Calu3 (cell line): ENCODE data around the gene EFNA3. TPM values are rescaled to one million over a fixed set of nuclear protein-coding genes. Genes with fewer than 3 reads are reported as not detected.

Source experiments
- BruUV-seq: library from RNA; stranded (reverse); fragments of 400-500 nt; replicated peaks from 2 replicates; lab custom pipeline; 2021; lab: Mats Ljungman, UMichigan
- CTCF ChIA-PET: fragments of 300-600 bp; sonication (Branson Sonifier 250); formaldehyde crosslinking; loops from one replicate; lab custom pipeline; 2022; ENCODE audit warnings: antibody characterized with exemption; lab: Charles Lee
- DNase-seq: peaks from one replicate; pipeline ENCODE4 v3.0.0; 2022
- H3K27ac Mint-ChIP-seq: one replicate; pipeline ENCODE4 v1.8.0; 2022; ENCODE audit warnings: mixed read lengths; ENCODE audit not compliant: unreplicated experiment
- H3K27me3 Mint-ChIP-seq: one replicate; pipeline ENCODE4 v1.8.0; 2022; ENCODE audit warnings: mixed read lengths; ENCODE audit not compliant: unreplicated experiment
- H3K36me3 Mint-ChIP-seq: one replicate; pipeline ENCODE4 v1.8.0; 2022; ENCODE audit warnings: mild to moderate bottlenecking, moderate library complexity, mixed read lengths; ENCODE audit not compliant: insufficient read depth, unreplicated experiment
- H3K4me1 Mint-ChIP-seq: one replicate; pipeline ENCODE4 v1.8.0; 2022; ENCODE audit warnings: mild to moderate bottlenecking, low read depth, mixed read lengths; ENCODE audit not compliant: unreplicated experiment
- H3K4me3 Mint-ChIP-seq: one replicate; pipeline ENCODE4 v1.8.0; 2022; ENCODE audit warnings: mild to moderate bottlenecking, low read depth, moderate library complexity, mixed read lengths; ENCODE audit not compliant: unreplicated experiment
- H3K9me3 Mint-ChIP-seq: one replicate; pipeline ENCODE4 v1.8.0; 2022; ENCODE audit warnings: low read depth, mixed read lengths; ENCODE audit not compliant: unreplicated experiment
- intact Hi-C: fragments of 100-400 bp; cut with micrococcal nuclease; formaldehyde crosslinking; loops from one replicate; pipeline ENCODE4 v1.10.0; 2022; ENCODE audit not compliant: unreplicated experiment
- total RNA-seq: library from RNA; stranded (reverse); gene quantifications from 2 replicates; pipeline ENCODE4 v1.2.3, GENCODE V29; 2022
- TF ChIP-seq, protein P1 (sequence below): fragments of 200-600 bp; IDR thresholded peaks from one replicate; pipeline ENCODE4 v1.8.0; 2022; ENCODE audit warnings: antibody characterized with exemption; ENCODE audit not compliant: unreplicated experiment

The EFNA3 gene
- total RNA-seq, 1 experiment from 2014 or later = 1.7 TPM

DNA sequence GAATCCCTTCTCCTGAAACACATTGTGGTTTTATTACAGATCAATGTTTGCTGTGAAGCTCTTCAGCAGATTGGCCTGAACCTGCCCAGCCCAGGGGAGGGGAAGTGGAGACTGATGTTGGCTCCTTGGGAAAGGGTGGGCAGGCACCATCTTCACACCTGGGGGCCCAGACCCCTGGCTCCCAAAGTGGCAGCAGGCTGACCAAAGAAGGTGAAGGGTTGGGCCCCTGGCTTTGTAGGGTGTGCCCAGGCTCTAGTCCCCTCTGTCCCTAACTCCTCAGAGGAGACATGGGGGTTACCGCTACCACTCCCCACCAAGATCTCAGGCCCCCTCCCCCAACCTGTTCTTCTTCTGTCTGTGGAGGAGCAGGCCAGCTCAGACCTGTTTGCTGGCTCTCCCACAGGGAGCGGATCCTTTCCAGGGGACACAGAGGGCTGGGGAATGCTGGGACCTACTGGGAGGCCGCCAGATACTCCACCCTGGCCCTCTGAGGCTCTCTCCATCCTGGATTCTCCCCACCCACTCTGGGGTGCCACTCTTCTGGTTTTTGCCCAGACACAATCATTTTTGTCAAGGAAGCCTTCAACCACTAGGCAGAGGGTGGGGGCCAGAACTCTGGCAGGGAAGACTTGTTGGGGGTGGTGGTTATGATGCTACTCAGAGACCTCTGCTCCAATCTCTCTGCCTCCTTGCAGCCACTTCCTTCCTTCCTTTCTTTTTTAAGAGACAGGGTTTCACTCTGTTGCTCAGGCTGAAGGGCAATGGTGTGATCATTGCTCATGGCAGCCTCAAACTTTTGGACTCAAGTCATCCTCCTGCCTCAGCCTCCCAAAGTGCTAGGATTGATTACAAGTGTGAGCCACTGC, 5.0 kb upstream of the EFNA3 start:
- Mint-ChIP-seq H3K9me3 (no peaks in the 10 kb centered on the region), H3K4me3 (no peak overlapping the region), H3K27me3 (peaks cover 70% of the 10 kb centered on the region), H3K4me1 (peaks cover 29% of the 10 kb centered on the region), H3K27ac (no peak overlapping the region), H3K36me3 (peaks cover 24% of the 10 kb centered on the region)
- no peak for DNase-seq
- TF ChIP-seq, protein P1, sequence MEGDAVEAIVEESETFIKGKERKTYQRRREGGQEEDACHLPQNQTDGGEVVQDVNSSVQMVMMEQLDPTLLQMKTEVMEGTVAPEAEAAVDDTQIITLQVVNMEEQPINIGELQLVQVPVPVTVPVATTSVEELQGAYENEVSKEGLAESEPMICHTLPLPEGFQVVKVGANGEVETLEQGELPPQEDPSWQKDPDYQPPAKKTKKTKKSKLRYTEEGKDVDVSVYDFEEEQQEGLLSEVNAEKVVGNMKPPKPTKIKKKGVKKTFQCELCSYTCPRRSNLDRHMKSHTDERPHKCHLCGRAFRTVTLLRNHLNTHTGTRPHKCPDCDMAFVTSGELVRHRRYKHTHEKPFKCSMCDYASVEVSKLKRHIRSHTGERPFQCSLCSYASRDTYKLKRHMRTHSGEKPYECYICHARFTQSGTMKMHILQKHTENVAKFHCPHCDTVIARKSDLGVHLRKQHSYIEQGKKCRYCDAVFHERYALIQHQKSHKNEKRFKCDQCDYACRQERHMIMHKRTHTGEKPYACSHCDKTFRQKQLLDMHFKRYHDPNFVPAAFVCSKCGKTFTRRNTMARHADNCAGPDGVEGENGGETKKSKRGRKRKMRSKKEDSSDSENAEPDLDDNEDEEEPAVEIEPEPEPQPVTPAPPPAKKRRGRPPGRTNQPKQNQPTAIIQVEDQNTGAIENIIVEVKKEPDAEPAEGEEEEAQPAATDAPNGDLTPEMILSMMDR = no peak
- BruUV-seq = no TSS peak
- intact Hi-C loops = no loop called here
- CTCF ChIA-PET = interaction anchor here (0.6 to 3.3 kb wide), 2 partner anchors 12 to 1041 kb away, joined by 4 to 15 read pairs; no protein-coding TSS in a partner anchor

DNA sequence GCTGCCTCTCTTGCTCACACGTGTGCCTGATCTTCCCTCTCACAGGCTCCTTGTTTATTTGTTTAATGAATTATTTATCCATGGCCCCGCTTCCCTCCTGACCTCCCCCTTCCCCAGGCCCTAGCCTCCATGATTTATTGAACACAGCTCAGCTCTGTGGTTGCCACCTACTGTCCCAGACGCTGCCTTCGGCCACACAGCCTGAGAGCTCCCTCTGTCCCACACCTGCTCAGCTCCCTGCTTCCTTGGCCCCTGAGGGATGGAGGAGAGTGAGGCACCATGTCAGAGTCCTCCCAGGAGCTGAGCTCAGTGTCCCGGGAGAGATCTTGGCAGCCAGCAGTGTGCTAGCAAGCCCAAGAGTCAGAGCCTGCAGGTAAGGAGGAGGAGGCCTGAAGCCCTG, 3.1 kb upstream of the EFNA3 start:
- intact Hi-C loops = no loop called here
- no peaks in the 10 kb centered on the region for H3K9me3 Mint-ChIP-seq
- no peak for DNase-seq
- H3K4me3 Mint-ChIP-seq = no peak overlapping the region
- H3K27me3 Mint-ChIP-seq = peaks cover 89% of the 10 kb centered on the region
- TF ChIP-seq, protein P1 = no peak
- no peak overlapping the region for H3K27ac Mint-ChIP-seq
- peaks cover 31% of the 10 kb centered on the region for H3K4me1 Mint-ChIP-seq
- CTCF ChIA-PET = interaction anchor here (0.8 to 3.3 kb wide), 7 partner anchors 10 to 98 kb away, joined by 3 to 15 read pairs (median 4); partner anchors contain the start of genes EFNA4 and KRTCAP2
- no TSS peak for BruUV-seq
- peaks cover 22% of the 10 kb centered on the region for H3K36me3 Mint-ChIP-seq

DNA sequence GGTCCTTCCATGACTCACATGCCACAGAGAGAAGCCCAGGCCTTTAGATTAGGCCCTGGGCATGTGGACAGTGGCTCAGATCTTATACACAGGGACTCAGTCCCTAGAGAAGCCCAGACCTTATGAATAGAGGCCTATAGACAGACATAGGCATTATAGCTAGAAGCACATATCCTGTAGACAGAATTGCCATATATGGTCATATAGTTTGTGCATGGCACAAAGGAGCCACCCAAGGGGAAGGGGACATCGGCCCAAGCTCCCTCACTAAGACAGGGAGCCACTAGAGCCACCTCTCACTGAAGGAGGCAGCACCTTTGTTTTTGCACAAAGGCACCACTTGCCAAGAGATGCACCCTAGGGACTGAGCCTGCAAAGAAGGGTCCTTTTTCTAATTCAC, 2.3 kb upstream of the EFNA3 start:
- Mint-ChIP-seq H3K27ac (no peak overlapping the region), H3K4me1 (peaks cover 30% of the 10 kb centered on the region), H3K36me3 (peaks cover 16% of the 10 kb centered on the region), H3K27me3 (peaks cover 90% of the 10 kb centered on the region), H3K9me3 (no peaks in the 10 kb centered on the region), H3K4me3 (no peak overlapping the region)
- TF ChIP-seq, protein P1 = no peak
- no peak for DNase-seq
- intact Hi-C loops = no loop called here
- no TSS peak for BruUV-seq
- CTCF ChIA-PET = interaction anchor here (0.8 to 3.3 kb wide), 4 partner anchors 9 to 97 kb away, joined by 3 to 15 read pairs (median 4); partner anchors contain the start of genes EFNA4 and KRTCAP2

DNA sequence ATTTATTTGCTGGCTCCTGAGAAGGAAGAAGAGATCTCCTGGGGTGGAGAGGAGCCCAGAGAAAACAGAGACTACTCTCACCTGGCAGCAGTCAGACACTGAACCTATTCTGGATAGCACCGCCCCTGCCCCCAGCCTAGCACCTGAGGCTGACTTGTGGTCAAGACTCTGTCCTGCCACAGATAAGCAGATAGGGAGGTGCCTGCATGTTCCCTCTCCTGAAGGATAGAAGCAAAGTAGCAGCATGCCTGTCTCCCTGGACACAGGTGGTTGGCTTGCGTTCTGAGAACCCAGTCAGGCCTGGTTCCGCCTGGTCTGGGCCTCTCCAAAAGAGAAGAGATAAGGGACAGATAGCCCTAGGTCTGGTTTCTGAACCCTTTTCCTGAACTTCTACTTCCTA, 1.3 kb upstream of the EFNA3 start:
- intact Hi-C loops = no loop called here
- no peak for DNase-seq

More for the DNA sequence above, 1.3 kb upstream of the EFNA3 start:
- no peaks in the 10 kb centered on the region for H3K9me3 Mint-ChIP-seq
- no TSS peak for BruUV-seq
- peaks cover 33% of the 10 kb centered on the region for H3K4me1 Mint-ChIP-seq
- TF ChIP-seq, protein P1 = no peak
- CTCF ChIA-PET = interaction anchor here (3.3 kb wide), 1 partner anchor 8 kb away, joined by 15 read pairs; no protein-coding TSS in a partner anchor
- H3K4me3 Mint-ChIP-seq = no peak overlapping the region
- no peak overlapping the region for H3K27ac Mint-ChIP-seq
- peaks cover 90% of the 10 kb centered on the region for H3K27me3 Mint-ChIP-seq
- H3K36me3 Mint-ChIP-seq = peaks cover 18% of the 10 kb centered on the region
